ENCODE measurements around the gene SH2D4B. TPM values are rescaled to one million over a fixed set of nuclear protein-coding genes. Genes with fewer than 3 reads are reported as not detected.

SH2D4B gene
- polyA plus RNA-seq, 4 donors: 0.03 to 0.09 TPM; not detected in 2

DNA sequence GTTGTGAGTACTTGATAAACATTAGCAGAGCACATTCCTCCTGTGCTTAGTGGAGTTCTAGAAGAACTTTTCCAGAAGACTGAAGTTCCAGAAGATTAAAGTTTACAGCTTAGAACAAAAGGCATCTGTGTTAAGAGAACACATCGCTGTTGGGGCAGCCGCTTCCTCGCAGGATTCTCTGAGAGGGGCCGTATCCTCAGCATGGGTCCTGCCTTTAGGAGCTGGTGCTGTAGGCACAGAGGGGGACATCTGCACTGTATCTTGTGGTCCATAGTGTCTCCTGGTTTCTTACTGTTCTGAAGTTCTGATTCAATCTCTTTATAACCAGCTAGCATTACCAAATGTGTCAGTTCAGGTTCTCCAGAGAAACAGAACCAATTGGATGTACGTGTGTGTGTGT is 16.3 kb downstream of the SH2D4B start:
- H3K27ac ChIP-seq (ENCODE audit: low read depth in 1 of 3, low read length in 2 of 3): no peak overlapping the region
- 47 to 79% (median 56%) methylated on average over 5 of the region's 5 CpGs for WGBS, 3 donors
- no peak overlapping the region for H3K4me3 ChIP-seq (ENCODE audit: low read depth in 1 of 3, low read length in 3 of 3)
- no peaks in the 10 kb centered on the region for H3K9me3 ChIP-seq (ENCODE audit: control insufficient read depth in 2 of 2, insufficient read depth in 1 of 2, low read depth in 1 of 2, low read length in 1 of 2)
- no peak for FAIRE-seq
- H3K36me3 ChIP-seq (ENCODE audit: control insufficient read depth in 3 of 3, insufficient read depth in 2 of 3, low read depth in 1 of 3, low read length in 3 of 3): no peaks in the 10 kb centered on the region
- H3K4me1 ChIP-seq (ENCODE audit: control insufficient read depth in 3 of 3, insufficient read depth in 2 of 3, low read depth in 1 of 3, low read length in 2 of 3): no peaks in the 10 kb centered on the region
- H3K27me3 ChIP-seq (ENCODE audit: control insufficient read depth in 3 of 3, insufficient read depth in 3 of 3, low read length in 3 of 3): no peaks in the 10 kb centered on the region
- DNase-seq: no peak

DNA sequence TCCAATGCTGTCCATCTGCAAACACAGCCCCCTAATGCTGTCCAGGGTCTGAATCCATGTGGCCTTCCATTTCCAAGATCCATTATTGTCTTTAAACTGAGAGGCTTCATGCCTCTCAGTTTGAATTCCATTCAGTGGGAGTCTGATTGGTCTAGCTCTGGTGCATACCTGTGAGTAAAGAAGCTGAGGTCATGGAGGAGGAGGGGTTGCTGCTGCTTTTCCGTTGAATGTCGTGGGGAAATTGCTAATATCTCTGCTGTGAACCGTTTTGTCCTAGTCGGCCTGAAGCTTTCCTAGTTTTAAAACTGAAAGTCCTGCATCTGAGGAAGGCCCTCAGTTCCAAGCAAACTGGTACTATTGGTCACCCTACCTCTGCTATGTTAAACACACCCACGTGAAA is 17.7 kb downstream of the SH2D4B start:
- 65 to 70% (median 70%) methylated on average over 5 of the region's 5 CpGs for WGBS, 3 donors
- no peaks in the 10 kb centered on the region for H3K27me3 ChIP-seq (ENCODE audit: control insufficient read depth in 3 of 3, insufficient read depth in 3 of 3, low read length in 3 of 3)
- no peak overlapping the region for H3K4me3 ChIP-seq (ENCODE audit: low read depth in 1 of 3, low read length in 3 of 3)
- H3K36me3 ChIP-seq (ENCODE audit: control insufficient read depth in 3 of 3, insufficient read depth in 2 of 3, low read depth in 1 of 3, low read length in 3 of 3): no peaks in the 10 kb centered on the region
- FAIRE-seq: no peak
- H3K4me1 ChIP-seq (ENCODE audit: control insufficient read depth in 3 of 3, insufficient read depth in 2 of 3, low read depth in 1 of 3, low read length in 2 of 3): no peaks in the 10 kb centered on the region
- no peak overlapping the region for H3K27ac ChIP-seq (ENCODE audit: low read depth in 1 of 3, low read length in 2 of 3)
- no peak for DNase-seq
- no peaks in the 10 kb centered on the region for H3K9me3 ChIP-seq (ENCODE audit: control insufficient read depth in 2 of 2, insufficient read depth in 1 of 2, low read depth in 1 of 2, low read length in 1 of 2)

DNA sequence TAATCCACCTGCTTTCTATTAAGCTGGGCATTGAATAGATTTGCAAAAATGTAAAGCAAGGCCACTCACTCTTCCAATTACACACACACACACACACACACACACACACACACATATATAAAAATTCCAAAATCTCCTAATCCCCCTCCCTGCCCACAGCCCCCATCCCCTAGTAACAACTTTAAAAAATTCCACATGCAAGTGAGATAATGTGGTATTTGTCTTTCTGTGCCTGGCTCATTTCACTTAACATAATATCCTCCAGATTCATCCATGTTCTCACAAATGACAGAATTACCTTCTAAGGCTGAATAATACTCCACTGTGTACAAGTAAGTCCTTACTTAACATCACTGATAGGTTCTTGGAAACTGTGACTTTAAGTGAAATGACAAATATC is 24.2 kb downstream of the SH2D4B start:
- Histone ChIP-seq H3K36me3 (ENCODE audit: control insufficient read depth in 3 of 3, insufficient read depth in 2 of 3, low read depth in 1 of 3, low read length in 3 of 3) (no peaks in the 10 kb centered on the region), H3K27ac (ENCODE audit: low read depth in 1 of 3, low read length in 2 of 3) (no peak overlapping the region), H3K4me1 (ENCODE audit: control insufficient read depth in 3 of 3, insufficient read depth in 2 of 3, low read depth in 1 of 3, low read length in 2 of 3) (no peaks in the 10 kb centered on the region), H3K4me3 (ENCODE audit: low read depth in 1 of 3, low read length in 3 of 3) (no peak overlapping the region), H3K27me3 (ENCODE audit: control insufficient read depth in 3 of 3, insufficient read depth in 3 of 3, low read length in 3 of 3) (peaks cover 0 to 3% (median 2%) of the 10 kb centered on the region in 3 donors), H3K9me3 (ENCODE audit: control insufficient read depth in 2 of 2, insufficient read depth in 1 of 2, low read depth in 1 of 2, low read length in 1 of 2) (no peaks in the 10 kb centered on the region)
- FAIRE-seq: no peak
- DNase-seq: no peak

DNA sequence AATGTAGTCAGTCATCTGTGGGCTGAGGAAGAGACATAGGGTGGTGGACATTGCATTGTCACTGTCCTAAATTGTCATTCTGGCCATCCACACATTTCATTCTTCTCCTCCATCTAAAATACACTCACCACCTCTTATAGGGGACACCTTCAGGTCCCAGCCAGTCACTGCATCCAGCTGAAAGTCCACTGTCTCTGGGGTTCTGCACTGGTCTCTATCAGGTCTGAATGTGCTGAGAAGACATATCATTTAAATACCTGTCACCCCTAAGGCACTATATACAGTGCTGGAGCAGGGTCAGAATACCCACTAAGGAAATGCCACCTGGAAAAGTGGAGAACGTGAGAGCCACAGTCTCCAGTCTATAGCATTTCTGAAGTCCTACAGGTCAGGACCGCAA is 29.6 kb downstream of the SH2D4B start:
- Histone ChIP-seq H3K4me3 (ENCODE audit: low read depth in 1 of 3, low read length in 3 of 3) (no peak overlapping the region), H3K36me3 (ENCODE audit: control insufficient read depth in 3 of 3, insufficient read depth in 2 of 3, low read depth in 1 of 3, low read length in 3 of 3) (no peaks in the 10 kb centered on the region), H3K27ac (ENCODE audit: low read depth in 1 of 3, low read length in 2 of 3) (no peak overlapping the region), H3K4me1 (ENCODE audit: control insufficient read depth in 3 of 3, insufficient read depth in 2 of 3, low read depth in 1 of 3, low read length in 2 of 3) (no peaks in the 10 kb centered on the region), H3K9me3 (ENCODE audit: control insufficient read depth in 2 of 2, insufficient read depth in 1 of 2, low read depth in 1 of 2, low read length in 1 of 2) (no peaks in the 10 kb centered on the region), H3K27me3 (ENCODE audit: control insufficient read depth in 3 of 3, insufficient read depth in 3 of 3, low read length in 3 of 3) (peaks cover 0 to 6% (median 3%) of the 10 kb centered on the region in 3 donors)
- no peak for FAIRE-seq
- DNase-seq: no peak
- WGBS, 3 donors: 72 to 87% (median 84%) methylated on average over 2 of the region's 2 CpGs

DNA sequence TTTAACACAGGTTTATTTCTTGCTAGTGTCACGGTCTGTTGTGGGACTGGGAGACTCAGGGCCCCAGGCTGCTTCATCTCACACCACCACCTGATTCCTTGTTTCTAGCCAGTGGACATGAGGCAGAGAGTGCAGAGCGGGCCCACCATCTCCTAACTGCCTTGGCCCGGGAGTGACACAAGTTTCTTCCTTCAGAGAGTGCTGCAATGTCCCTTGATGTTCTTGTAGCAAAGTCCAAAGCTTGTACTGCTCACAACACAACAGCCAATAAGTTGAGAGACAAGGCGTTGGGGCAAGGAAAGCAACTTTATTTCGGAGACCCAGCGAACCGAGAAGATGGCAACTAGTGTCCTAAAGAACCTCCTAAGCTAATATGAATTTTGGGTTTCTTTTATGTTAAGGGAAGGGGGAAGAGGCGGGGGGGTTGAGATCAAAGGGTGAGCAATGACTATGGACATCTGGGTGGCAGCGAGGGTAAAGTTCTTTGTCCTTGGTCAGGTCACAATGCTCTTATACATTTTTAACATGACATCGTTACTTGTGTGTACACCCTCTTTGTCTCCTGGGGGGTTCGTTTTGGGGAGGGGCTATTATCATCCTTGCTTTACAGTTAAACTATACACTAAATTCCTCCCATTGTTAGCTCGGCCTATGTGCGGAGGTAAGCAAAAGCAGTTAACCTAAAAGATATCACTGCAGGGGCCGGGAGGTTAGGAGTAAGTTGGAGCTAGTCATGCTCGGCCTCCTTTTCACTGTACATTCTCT is 31.6 kb downstream of the SH2D4B start:
- no peak for FAIRE-seq
- no peaks in the 10 kb centered on the region for H3K9me3 ChIP-seq (ENCODE audit: control insufficient read depth in 2 of 2, insufficient read depth in 1 of 2, low read depth in 1 of 2, low read length in 1 of 2)

DNA sequence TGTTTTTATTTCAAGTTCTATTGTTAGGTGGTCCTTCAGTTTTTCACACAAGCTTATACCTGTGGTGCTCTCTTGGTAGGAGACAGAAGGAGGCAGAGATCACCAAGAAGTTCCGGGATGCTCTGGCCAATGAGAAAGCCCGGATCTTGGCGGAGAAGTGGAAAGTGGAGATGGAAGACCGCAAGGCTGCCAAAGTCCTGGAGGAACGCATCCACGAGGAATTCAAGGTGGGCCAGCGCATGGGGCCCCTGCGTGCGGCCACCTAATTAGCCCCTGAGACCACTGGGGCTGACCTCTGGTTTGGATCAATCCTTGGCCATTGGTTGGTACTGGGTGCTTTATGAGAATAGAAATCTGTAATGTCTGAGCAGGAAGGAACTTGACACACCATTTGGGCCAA is 33.6 kb downstream of the SH2D4B start:
- Histone ChIP-seq H3K9me3 (ENCODE audit: control insufficient read depth in 2 of 2, insufficient read depth in 1 of 2, low read depth in 1 of 2, low read length in 1 of 2) (no peaks in the 10 kb centered on the region), H3K27me3 (ENCODE audit: control insufficient read depth in 3 of 3, insufficient read depth in 3 of 3, low read length in 3 of 3) (peaks cover 0 to 4% (median 0%) of the 10 kb centered on the region in 3 donors), H3K27ac (ENCODE audit: low read depth in 1 of 3, low read length in 2 of 3) (no peak overlapping the region), H3K36me3 (ENCODE audit: control insufficient read depth in 3 of 3, insufficient read depth in 2 of 3, low read depth in 1 of 3, low read length in 3 of 3) (no peaks in the 10 kb centered on the region), H3K4me1 (ENCODE audit: control insufficient read depth in 3 of 3, insufficient read depth in 2 of 3, low read depth in 1 of 3, low read length in 2 of 3) (no peaks in the 10 kb centered on the region), H3K4me3 (ENCODE audit: low read depth in 1 of 3, low read length in 3 of 3) (no peak overlapping the region)
- DNase-seq (no peak), FAIRE-seq (no peak)
- 94 to 97% (median 95%) methylated on average over 9 of the region's 9 CpGs for WGBS, 3 donors

More for the DNA sequence above, 31.6 kb downstream of the SH2D4B start:
- Histone ChIP-seq H3K4me3 (ENCODE audit: low read depth in 1 of 3, low read length in 3 of 3) (no peak overlapping the region), H3K27ac (ENCODE audit: low read depth in 1 of 3, low read length in 2 of 3) (no peak overlapping the region), H3K27me3 (ENCODE audit: control insufficient read depth in 3 of 3, insufficient read depth in 3 of 3, low read length in 3 of 3) (peaks cover 0 to 6% (median 1%) of the 10 kb centered on the region in 3 donors), H3K4me1 (ENCODE audit: control insufficient read depth in 3 of 3, insufficient read depth in 2 of 3, low read depth in 1 of 3, low read length in 2 of 3) (no peaks in the 10 kb centered on the region), H3K36me3 (ENCODE audit: control insufficient read depth in 3 of 3, insufficient read depth in 2 of 3, low read depth in 1 of 3, low read length in 3 of 3) (no peaks in the 10 kb centered on the region)
- DNase-seq: no peak
- WGBS, 3 donors: 84 to 90% (median 84%) methylated on average over 15 of the region's 15 CpGs

DNA sequence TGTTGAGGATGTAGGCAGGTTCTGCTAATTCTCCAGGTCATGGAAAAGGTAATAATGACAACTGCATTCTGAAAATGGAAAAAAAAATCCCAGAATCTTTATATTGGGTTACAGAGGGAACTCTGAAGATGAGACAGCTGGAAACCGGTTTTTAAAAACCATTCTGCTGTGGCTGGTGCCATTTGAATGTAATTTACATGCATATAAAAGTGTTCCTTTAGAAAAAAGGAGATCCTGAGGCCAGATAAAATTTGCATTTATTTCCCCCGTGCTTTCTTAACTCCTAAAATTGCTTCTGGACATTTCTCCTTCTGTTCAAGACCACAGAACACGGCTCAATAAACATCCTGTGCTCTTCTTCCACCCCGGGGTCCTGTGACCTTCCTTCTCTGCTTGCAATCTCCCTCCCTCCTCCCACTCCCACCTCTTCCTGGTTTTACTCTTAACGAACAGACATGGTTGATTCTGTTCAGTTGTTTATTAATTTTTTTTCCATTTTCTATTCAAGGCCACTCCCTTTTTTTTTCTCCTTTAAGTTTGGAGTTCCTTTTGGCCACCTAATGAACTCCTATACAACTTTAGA is 41.6 kb downstream of the SH2D4B start:
- Histone ChIP-seq H3K9me3 (ENCODE audit: control insufficient read depth in 2 of 2, insufficient read depth in 1 of 2, low read depth in 1 of 2, low read length in 1 of 2) (no peaks in the 10 kb centered on the region), H3K4me3 (ENCODE audit: low read depth in 1 of 3, low read length in 3 of 3) (no peak overlapping the region), H3K4me1 (ENCODE audit: control insufficient read depth in 3 of 3, insufficient read depth in 2 of 3, low read depth in 1 of 3, low read length in 2 of 3) (no peaks in the 10 kb centered on the region), H3K27ac (ENCODE audit: low read depth in 1 of 3, low read length in 2 of 3) (no peak overlapping the region), H3K27me3 (ENCODE audit: control insufficient read depth in 3 of 3, insufficient read depth in 3 of 3, low read length in 3 of 3) (no peaks in the 10 kb centered on the region), H3K36me3 (ENCODE audit: control insufficient read depth in 3 of 3, insufficient read depth in 2 of 3, low read depth in 1 of 3, low read length in 3 of 3) (no peaks in the 10 kb centered on the region)
- FAIRE-seq: no peak
- WGBS, 3 donors: 30 to 42% (median 34%) methylated on average over 5 of the region's 5 CpGs
- DNase-seq: no peak

DNA sequence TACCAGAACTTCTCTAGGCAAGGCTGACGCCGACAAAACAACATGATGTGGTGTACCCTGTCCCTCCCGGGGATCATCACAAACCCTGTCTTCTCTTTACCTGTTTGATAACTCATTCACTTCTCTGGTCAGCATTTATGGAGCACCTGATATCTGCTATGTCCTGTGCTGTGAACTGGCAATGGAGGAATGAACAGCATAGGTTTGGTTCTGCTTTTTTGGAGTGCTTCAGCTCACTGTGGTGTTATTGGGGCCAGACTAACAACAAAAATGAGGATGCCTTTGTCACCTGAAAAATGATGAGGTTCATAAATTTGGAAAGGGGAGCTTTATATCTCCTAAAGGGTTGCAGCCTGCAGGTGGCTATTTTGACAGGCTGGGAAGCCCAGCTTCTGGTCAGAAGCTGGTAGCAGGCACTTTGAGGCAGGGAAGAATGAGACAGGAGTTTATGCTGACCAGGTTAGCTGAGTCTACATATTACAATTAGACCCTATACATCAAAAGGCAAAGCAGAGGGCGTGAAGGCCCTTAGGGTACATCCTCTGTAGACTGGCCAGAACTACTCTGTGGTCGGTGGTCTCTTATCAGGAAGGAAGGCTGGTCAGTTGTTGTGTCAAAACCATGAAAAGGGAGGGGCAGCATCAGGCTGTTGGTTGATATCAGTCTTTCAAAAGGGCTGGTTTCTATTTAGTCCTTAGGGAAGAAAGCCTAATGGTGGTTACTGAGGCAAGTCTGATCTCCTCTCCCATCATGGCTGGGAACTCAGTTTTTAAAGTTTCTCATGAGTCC is 42.3 kb downstream of the SH2D4B start:
- whole genome bisulfite sequencing, 3 donors: 67 to 80% (median 70%) methylated on average over 5 of the region's 5 CpGs
- no peaks in the 10 kb centered on the region for H3K36me3 ChIP-seq (ENCODE audit: control insufficient read depth in 3 of 3, insufficient read depth in 2 of 3, low read depth in 1 of 3, low read length in 3 of 3)
- no peak overlapping the region for H3K4me3 ChIP-seq (ENCODE audit: low read depth in 1 of 3, low read length in 3 of 3)
- H3K27ac ChIP-seq (ENCODE audit: low read depth in 1 of 3, low read length in 2 of 3): no peak overlapping the region
- no peaks in the 10 kb centered on the region for H3K9me3 ChIP-seq (ENCODE audit: control insufficient read depth in 2 of 2, insufficient read depth in 1 of 2, low read depth in 1 of 2, low read length in 1 of 2)
- H3K4me1 ChIP-seq (ENCODE audit: control insufficient read depth in 3 of 3, insufficient read depth in 2 of 3, low read depth in 1 of 3, low read length in 2 of 3): no peaks in the 10 kb centered on the region
- FAIRE-seq (no peak), DNase-seq (no peak)
- no peaks in the 10 kb centered on the region for H3K27me3 ChIP-seq (ENCODE audit: control insufficient read depth in 3 of 3, insufficient read depth in 3 of 3, low read length in 3 of 3)
